UCSD-AML1 (cell line): Measurements from ENCODE around the gene TRIM61.
"Not testable (repeated sequence)": the region's sequence is repeated elsewhere in the genome, so short reads cannot be mapped to it uniquely, and the experiment has no call there.

Experiments used
- DNase-seq: peaks from one replicate; lab custom pipeline; 2025; ENCODE audit not compliant: unreplicated experiment; lab: John Stamatoyannopoulos, UW

Gene TRIM61

GRCh38 chr4:164977243-164978164, at the start of gene TRIM61:
TSS of gene TRIM61 (minus strand) at chr4:164977657. CDS start at chr4:164970002, 7,655 bp downstream.
- no peak for DNase-seq

GRCh38 chr4:165025782-165026181, 48.3 kb upstream of the TRIM61 start:
- not testable (repeated sequence) for DNase-seq

DNA sequence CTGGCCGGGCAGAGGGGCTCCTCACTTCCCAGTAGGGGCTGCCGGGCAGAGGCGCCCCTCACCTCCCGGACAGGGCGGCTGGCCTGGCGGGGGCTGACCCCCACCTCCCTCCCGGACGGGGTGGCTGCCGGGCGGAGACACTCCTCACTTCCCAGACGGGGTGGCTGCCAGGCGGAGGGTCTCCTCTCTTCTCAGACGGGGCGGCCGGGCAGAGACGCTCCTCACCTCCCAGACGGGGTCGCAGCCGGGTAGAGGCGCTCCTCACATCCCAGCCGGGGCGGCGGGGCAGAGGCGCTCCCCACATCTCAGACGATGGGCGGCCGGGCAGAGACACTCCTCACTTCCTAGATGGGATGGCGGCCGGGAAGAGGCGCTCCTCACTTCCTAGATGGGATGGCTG, 42.5 kb upstream of the TRIM61 start:
- not testable (repeated sequence) for DNase-seq

DNA sequence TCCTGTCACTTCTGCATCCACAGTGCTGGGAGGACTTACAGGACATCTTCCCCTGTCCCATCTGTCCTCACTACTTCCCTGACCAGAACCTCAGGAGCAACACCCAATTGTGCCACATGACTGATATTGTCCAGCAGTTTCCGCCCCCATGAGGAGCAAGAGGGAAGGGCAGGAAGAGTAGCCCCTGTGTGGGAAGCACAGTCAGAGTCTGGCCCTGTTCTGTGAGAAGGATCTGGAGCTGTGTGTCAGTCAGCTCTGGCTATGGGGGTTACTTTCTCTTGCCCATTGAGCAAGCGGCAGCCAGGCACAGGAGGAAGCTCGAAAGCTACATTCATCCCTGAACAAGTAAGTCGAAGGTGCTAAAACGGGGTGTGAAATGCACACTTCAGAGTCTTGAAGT, 39.5 kb upstream of the TRIM61 start:
- no peak for DNase-seq

DNA sequence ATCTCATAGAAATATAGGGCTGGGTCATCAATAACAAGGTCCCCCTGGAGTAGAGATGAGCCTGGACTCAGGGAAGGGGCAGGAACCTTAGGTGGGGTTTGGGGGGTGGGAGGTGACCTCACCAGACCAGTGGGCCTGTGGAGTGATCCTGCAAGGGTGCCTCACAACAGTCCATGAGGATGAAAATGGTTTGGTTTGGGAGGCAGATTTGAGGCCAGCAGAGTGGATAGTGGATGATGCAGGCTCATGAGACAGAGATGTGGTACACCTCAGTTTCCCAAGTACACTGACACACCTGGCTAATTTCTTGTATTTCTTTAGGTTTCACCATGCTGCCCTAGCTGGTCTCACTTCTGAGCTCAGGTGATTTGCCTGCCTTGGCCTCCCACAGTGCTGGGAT, 36.2 kb upstream of the TRIM61 start:
- DNase-seq, result no peak

GRCh38 chr4:165011403-165011802, 33.9 kb upstream of the TRIM61 start:
- DNase-seq, result no peak

- DNase-seq, result no peak
Measured at GRCh38 chr4:165010991-165011390, 33.5 kb upstream of the TRIM61 start.

- no peak for DNase-seq
Measured at GRCh38 chr4:165010487-165010886, 33.0 kb upstream of the TRIM61 start.

- DNase-seq, result no peak
Measured at GRCh38 chr4:165009493-165010227, 32.2 kb upstream of the TRIM61 start.

DNA sequence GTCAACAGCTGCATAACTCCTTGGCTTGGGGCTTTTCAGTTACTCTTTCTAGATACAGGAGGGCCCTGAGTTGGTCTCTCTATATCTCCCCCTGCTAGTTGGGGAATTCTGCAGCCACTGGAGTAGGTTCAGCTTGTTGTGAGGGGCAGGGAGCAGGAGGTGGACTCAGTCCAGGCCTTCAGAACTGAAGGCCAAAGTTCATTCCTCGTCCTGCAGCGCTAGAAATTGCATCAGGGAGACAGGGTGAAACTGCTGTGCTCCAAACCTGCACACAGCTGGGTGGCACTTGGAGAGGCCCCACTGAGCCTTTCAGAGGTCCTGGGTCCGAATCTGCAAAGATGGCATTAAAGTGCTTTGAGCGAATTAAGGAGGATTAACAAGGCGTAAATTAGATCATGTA, 29.4 kb upstream of the TRIM61 start:
- DNase-seq, result no peak

- DNase-seq, result no peak
Measured at GRCh38 chr4:165006456-165006855, 29.0 kb upstream of the TRIM61 start.

- no peak for DNase-seq
Measured at GRCh38 chr4:165005352-165005925, 28.0 kb upstream of the TRIM61 start.

DNA sequence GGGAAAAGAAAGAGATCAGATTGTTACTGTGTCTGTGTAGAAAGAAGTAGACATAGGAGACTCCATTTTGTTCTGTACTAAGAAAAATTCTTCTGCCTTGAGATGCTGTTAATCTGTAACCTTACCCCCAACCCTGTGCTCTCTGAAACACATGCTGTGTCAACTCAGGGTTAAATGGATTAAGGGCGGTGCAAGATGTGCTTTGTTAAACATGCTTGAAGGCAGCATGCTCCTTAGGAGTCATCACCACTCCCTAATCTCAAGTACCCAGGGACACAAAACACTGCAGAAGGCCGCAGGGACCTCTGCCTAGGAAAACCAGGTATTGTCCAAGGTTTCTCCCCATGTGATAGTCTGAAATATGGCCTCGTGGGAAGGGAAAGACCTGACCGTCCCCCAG, 24.5 kb upstream of the TRIM61 start:
- DNase-seq, result not testable (repeated sequence)

DNA sequence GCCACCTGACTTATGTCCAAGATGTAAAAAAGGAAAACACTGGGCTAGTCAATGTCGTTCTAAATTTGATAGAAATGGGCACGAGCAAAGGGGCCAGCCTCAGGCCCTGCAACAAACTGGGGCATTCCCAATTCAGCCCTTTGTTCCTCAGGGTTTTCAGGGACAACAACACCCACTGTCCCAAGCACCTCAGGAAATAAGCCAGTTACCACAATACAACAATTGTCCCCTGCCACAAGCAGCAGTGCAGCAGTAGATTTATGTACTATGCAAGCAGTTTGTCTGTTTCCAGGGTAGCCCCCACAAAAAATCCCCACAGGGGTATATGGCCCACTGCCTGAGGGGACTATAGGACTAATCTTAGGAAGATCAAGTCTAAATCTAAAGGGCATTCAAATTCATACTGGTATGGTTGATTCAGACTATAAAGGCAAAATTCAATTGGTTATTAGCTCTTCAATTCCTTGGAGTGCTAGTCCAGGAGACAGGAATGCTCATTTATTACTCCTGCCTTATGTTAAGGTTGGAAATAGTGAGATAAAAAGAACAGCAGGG, 21.1 kb upstream of the TRIM61 start:
- not testable (repeated sequence) for DNase-seq

DNA sequence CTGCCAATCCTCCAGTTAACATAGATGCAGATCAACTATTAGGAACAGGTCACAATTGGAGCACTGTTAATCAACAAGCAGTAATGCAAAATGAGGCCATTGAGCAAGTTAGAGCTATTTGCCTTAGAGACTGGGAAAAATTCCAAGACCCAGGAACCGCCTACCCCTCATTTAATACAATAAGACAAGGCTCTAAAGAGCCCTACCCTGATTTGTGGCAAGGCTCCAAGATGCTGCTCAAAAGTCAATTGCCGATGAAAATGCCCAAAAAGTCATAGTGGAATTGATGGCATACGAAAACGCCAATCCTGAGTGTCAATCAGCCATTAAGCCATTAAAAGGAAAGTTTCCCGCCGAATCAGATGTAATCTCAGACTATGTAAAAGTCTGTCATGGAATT, 20.5 kb upstream of the TRIM61 start:
- DNase-seq, result no peak

DNA sequence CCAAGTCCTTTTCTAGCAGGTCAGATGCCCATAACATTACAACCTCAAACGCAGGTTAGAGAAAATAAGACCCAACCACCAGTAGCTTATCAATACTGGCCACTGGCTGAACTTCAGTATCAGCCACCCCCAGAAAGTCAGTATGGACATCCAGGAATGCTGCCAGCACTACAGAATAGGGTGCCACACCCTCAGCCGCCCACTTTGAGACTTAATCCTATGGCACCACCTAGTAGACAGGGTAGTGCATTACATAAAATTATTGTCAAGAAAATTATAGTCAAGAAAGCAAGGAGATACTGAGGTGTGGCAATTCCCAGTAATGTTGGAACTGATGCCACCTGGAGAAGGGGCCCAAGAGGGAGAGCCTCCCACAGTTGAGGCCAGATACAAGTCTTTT, 19.9 kb upstream of the TRIM61 start:
- DNase-seq, result no peak

- not testable (repeated sequence) for DNase-seq
Measured at GRCh38 chr4:164996123-164996522, 18.7 kb upstream of the TRIM61 start.

GRCh38 chr4:164990786-164991185, 13.3 kb upstream of the TRIM61 start:
- not testable (repeated sequence) for DNase-seq

DNA sequence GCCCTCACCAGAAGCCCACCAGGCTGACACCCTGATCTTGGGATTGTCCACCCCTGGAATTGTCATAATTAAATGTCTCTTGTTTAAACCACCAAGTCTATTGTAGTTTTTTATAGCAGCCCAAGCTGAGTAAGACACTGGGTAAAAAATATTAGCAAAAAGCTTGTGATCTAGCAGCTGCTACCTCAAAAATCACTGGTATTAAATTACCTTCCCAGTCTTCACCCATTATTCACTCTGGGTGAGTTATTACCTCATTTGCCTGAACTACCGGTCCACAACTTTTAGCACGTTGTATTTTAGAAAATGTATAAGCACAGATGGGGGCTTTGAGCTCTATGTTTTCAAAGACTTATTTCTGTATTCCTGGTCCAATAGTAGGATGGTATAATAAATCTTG, 12.0 kb upstream of the TRIM61 start:
- DNase-seq, result no peak

DNA sequence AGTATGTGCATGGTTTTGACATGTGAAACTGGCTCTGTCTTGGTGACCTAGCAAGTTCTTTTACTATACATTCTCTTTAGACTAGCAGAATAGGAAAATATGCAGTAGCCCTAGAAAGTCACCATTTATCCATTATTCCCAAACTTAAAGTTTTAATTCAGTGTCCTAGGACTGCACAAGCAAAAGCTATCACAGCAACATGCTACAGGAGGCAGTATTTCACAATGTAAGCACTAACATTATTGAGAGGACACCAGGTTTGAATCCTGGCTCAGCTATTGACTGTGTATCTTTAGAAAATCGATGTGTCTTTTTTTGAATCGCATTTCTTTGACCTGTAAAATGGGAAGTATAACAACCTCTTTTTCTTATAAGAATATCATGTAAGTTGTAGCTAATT, 5.5 kb downstream of the TRIM61 start:
- not testable (repeated sequence) for DNase-seq

DNA sequence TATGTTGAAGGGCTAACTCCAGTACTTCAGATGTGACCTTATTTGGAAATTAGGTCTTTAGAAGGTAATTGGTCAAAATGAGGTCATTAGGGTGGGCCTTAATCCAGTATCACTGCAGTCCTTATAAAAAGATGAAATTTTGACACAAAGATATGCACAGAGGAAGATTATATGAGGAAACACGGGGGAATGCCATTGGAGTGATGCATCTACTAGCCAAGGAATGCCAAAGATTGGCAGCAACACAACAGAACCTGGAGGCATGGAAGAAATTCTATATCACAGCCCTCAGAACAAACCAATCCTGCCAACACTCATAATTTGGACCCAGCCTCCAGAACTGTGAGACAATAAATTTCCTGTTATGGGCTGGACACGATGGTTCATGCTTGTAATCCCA, 17.6 kb downstream of the TRIM61 start:
- DNase-seq, result no peak
